HepG2 (cell line): ENCODE data around the gene RFFL. TPM values are rescaled to one million over a fixed set of nuclear protein-coding genes. Genes with fewer than 3 reads are reported as not detected.

Experiments used
- BRCA1 ChIP-seq: sonication (generic); formaldehyde crosslinking; IDR thresholded peaks from 2 replicates; pipeline ENCODE4 v1.4.0; 2020; ENCODE audit warnings: missing genetic modification reagents
- ERF ChIP-seq: IDR thresholded peaks from 2 replicates; pipeline ENCODE4 v1.6.1; 2018; ENCODE audit warnings: missing biosample characterization, missing genetic modification reagents
- FOXA3 ChIP-seq: IDR thresholded peaks from 2 replicates; pipeline ENCODE4 v1.6.1; 2016; ENCODE audit warnings: missing genetic modification reagents, missing compliant biosample characterization
- KDM1A ChIP-seq: IDR thresholded peaks from 2 replicates; pipeline ENCODE4 v1.6.1; 2016; ENCODE audit warnings: missing compliant biosample characterization
- MIER2 ChIP-seq: IDR thresholded peaks from 2 replicates; pipeline ENCODE4 v1.6.1; 2016; ENCODE audit warnings: missing biosample characterization, missing genetic modification reagents
- MTERF4 ChIP-seq: sonication (generic); formaldehyde crosslinking; IDR thresholded peaks from 2 replicates; pipeline ENCODE4 v1.8.0; 2023; ENCODE audit warnings: mild to moderate bottlenecking, missing genetic modification reagents
- NFAT5 ChIP-seq: sonication (generic); formaldehyde crosslinking; IDR thresholded peaks from 2 replicates; pipeline ENCODE4 v1.4.0; 2020; ENCODE audit warnings: missing genetic modification reagents
- NFKB2 ChIP-seq: sonication (generic); formaldehyde crosslinking; IDR thresholded peaks from 2 replicates; pipeline ENCODE4 v1.4.0; 2020; ENCODE audit warnings: missing genetic modification reagents, borderline replicate concordance
- NONO ChIP-seq, 2 experiments: fragments of 450-650 bp in 1 of 2; sonication (generic) in 1 of 2; formaldehyde crosslinking in 1 of 2; IDR thresholded peaks in 1 of 2; conservative IDR thresholded peaks in 1 of 2; 2 replicates each; pipeline versions ENCODE4 v1.6.1 to v1.8.0; 2017 to 2022; ENCODE audit warnings: mild to moderate bottlenecking in 1 of 2, missing genetic modification reagents in 1 of 2, moderate library complexity in 1 of 2
- NRL ChIP-seq: sonication (generic); formaldehyde crosslinking; IDR thresholded peaks from 2 replicates; pipeline ENCODE4 v1.5.0; 2020; ENCODE audit warnings: missing genetic modification reagents, mild to moderate bottlenecking, moderate library complexity, borderline replicate concordance
- PRPF4 ChIP-seq: fragments of 200-400 bp; formaldehyde crosslinking; IDR thresholded peaks from 2 replicates; pipeline ENCODE4 v1.6.1; 2016; ENCODE audit warnings: low read length, low read depth; ENCODE audit not compliant: poor library complexity, severe bottlenecking
- RORA ChIP-seq: sonication (generic); formaldehyde crosslinking; IDR thresholded peaks from 2 replicates; pipeline ENCODE4 v1.5.0; 2020; ENCODE audit warnings: mild to moderate bottlenecking, missing genetic modification reagents, moderate library complexity
- SRSF4 ChIP-seq: fragments of 200-400 bp; formaldehyde crosslinking; IDR thresholded peaks from one replicate; pipeline ENCODE4 v1.6.1; 2018; ENCODE audit warnings: mild to moderate bottlenecking, low read depth, low read length, moderate library complexity; ENCODE audit not compliant: poor library complexity, severe bottlenecking
- STAT6 ChIP-seq: sonication (generic); formaldehyde crosslinking; IDR thresholded peaks from 2 replicates; pipeline ENCODE4 v1.4.0; 2020; ENCODE audit warnings: missing genetic modification reagents, mild to moderate bottlenecking, borderline replicate concordance
- TARDBP ChIP-seq: sonication (generic); formaldehyde crosslinking; IDR thresholded peaks from 2 replicates; pipeline ENCODE4 v1.8.0; 2022; ENCODE audit warnings: mild to moderate bottlenecking, missing genetic modification reagents
- ZBTB38 ChIP-seq: sonication (generic); formaldehyde crosslinking; IDR thresholded peaks from 2 replicates; pipeline ENCODE4 v1.5.1; 2020; ENCODE audit warnings: mild to moderate bottlenecking, missing genetic modification reagents
- ZFP36 ChIP-seq: fragments of 150-350 bp; IDR thresholded peaks from 2 replicates; pipeline ENCODE4 v1.6.1; 2018; ENCODE audit warnings: borderline replicate concordance, low read length, low read depth; ENCODE audit not compliant: partially characterized antibody
- ZMYM2 ChIP-seq: sonication (generic); formaldehyde crosslinking; IDR thresholded peaks from 2 replicates; pipeline ENCODE4 v1.8.0; 2022; ENCODE audit warnings: mild to moderate bottlenecking, missing genetic modification reagents
- ZNF484 ChIP-seq: sonication (generic); formaldehyde crosslinking; IDR thresholded peaks from 2 replicates; pipeline ENCODE4 v1.5.1; 2020; ENCODE audit warnings: mild to moderate bottlenecking, low read depth, missing genetic modification reagents, borderline replicate concordance
- ZNF549 ChIP-seq: sonication (generic); formaldehyde crosslinking; IDR thresholded peaks from 2 replicates; pipeline ENCODE4 v1.5.0; 2020; ENCODE audit warnings: missing genetic modification reagents
- ZNF577 ChIP-seq: sonication (generic); formaldehyde crosslinking; IDR thresholded peaks from 2 replicates; pipeline ENCODE4 v1.4.0; 2020; ENCODE audit warnings: mild to moderate bottlenecking, low read depth, missing genetic modification reagents, borderline replicate concordance
- polyA plus RNA-seq, 8 experiments: library from polyadenylated mRNA; depleted of rRNA in 3 of 8; stranded (reverse) in 7 of 8; unstranded in 1 of 8; fragments of >200 nt; fragmentation: Illumina TruSeq in 4 of 8; extraction: Trizol in 4 of 8; gene quantifications; 2 replicates each; pipeline versions ENCODE4 v1.2.1 to v1.2.3, GENCODE V29; 2011 to 2016; ENCODE audit warnings: low read depth in 4 of 8, missing spikeins in 1 of 8, mixed read lengths in 1 of 8; ENCODE audit not compliant: insufficient read depth in 1 of 8
- total RNA-seq, 5 experiments: library from RNA; depleted of rRNA; stranded (reverse); fragments of >200 nt; fragmentation: Illumina TruSeq; extraction: Trizol; gene quantifications; 2 replicates each; pipeline ENCODE4 v1.2.3, GENCODE V29; 2016; ENCODE audit warnings: low read depth in 1 of 5

The RFFL gene
- total and polyA plus RNA-seq, 2 of the 13 experiments (the other 11 are each of a cell fraction or from before 2014, with no cell fraction given): 24.3 to 48.6 TPM

GRCh38 chr17:35088356-35088880 lies 24.9 kb upstream of the RFFL start (continued):
- TF ChIP-seq PRPF4 (no peak), STAT6 (no peak), NFAT5 (no peak), FOXA3 (CRISPR knock-in tag) (0 out of 2 replicates have a peak, but pooled peaks have one; percentile 3), ERF (CRISPR knock-in tag) (no peak; the same call in 1 of the 2 replicates), KDM1A (no peak), ZBTB38 (no peak), ZNF549 (CRISPR knock-in tag) (no peak), ZNF484 (CRISPR knock-in tag) (no peak), NFKB2 (peak; percentile 75; the same call in 1 of the 2 replicates), SRSF4 (no peak), NONO (IDR thresholded peaks at IDR 0.05) (no peak), NONO (CRISPR knock-in tag; conservative IDR thresholded peaks at IDR 0.05) (no peak), TARDBP (CRISPR knock-in tag) (no peak; the same call in 1 of the 2 replicates), MIER2 (CRISPR knock-in tag) (no peak), ZFP36 (no peak), RORA (CRISPR knock-in tag) (no peak), ZNF577 (CRISPR knock-in tag) (no peak), BRCA1 (peak; percentile 78), NRL (CRISPR knock-in tag) (peak; percentile 34; the same call in 1 of the 2 replicates), ZMYM2 (no peak), MTERF4 (CRISPR knock-in tag) (no peak)
